ENCODE results near the gene REPIN1. TPM values are rescaled to one million over a fixed set of nuclear protein-coding genes. Genes with fewer than 3 reads are reported as not detected.
A peak's percentile ranks its signal among the peaks of the same experiment; 100 is the strongest.

The REPIN1 gene
- total and polyA plus RNA-seq, 2 donors from 2014 or later: 53.7 to 95.8 TPM

DNA sequence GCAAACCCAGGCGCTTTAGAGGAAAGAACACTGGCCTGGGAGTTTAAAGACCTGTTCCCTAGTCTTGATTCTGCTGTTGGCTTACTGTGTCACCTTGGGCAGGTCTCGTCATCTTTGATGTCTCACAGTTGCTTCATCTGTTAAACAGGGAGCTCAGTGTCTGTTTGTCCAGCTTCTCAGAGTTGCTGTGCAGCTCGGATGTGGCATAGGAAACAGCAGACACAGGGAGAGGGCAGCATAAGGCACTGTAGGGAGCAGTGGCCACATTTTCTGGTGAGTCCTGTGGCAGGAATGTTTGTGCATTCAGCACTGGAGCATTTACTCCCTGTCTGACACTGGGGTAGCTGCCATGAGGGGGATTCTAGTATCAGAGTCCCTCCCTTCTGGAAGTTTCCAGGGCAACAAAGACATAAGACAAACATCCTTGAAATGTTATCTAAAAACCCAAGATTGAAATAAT is 2.0 kb downstream of the REPIN1 start:
- FAIRE-seq (no peak), DNase-seq (no peak)
- intact Hi-C loops (cut with DNase I): no loop called here
- H3K9ac ChIP-seq (ENCODE audit: low read length in 3 of 3): peak overlapping the region in 1 of 3 donors; percentile 89
- H3K4me3 ChIP-seq (ENCODE audit: low read length in 3 of 3): peak overlapping the region in 1 of 3 donors; percentile 90
- H3K27me3 ChIP-seq (ENCODE audit: control insufficient read depth, insufficient read depth, low read length): no peaks in the 10 kb centered on the region
- H3K27ac ChIP-seq (ENCODE audit: low read depth in 2 of 2, low read length in 2 of 2): no peak overlapping the region
- H3K4me1 ChIP-seq (ENCODE audit: control insufficient read depth in 2 of 3, insufficient read depth in 2 of 3, low read depth in 1 of 3, low read length in 3 of 3): peaks cover 5 to 29% (median 13%) of the 10 kb centered on the region in 3 donors
- no peaks in the 10 kb centered on the region for H3K9me3 ChIP-seq (ENCODE audit: control insufficient read depth in 2 of 3, insufficient read depth in 1 of 3, low read length in 3 of 3)
- TF ChIP-seq, protein P1, sequence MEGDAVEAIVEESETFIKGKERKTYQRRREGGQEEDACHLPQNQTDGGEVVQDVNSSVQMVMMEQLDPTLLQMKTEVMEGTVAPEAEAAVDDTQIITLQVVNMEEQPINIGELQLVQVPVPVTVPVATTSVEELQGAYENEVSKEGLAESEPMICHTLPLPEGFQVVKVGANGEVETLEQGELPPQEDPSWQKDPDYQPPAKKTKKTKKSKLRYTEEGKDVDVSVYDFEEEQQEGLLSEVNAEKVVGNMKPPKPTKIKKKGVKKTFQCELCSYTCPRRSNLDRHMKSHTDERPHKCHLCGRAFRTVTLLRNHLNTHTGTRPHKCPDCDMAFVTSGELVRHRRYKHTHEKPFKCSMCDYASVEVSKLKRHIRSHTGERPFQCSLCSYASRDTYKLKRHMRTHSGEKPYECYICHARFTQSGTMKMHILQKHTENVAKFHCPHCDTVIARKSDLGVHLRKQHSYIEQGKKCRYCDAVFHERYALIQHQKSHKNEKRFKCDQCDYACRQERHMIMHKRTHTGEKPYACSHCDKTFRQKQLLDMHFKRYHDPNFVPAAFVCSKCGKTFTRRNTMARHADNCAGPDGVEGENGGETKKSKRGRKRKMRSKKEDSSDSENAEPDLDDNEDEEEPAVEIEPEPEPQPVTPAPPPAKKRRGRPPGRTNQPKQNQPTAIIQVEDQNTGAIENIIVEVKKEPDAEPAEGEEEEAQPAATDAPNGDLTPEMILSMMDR (IDR thresholded peaks at IDR 0.05; ENCODE audit: borderline replicate concordance, extremely low read depth, insufficient read depth): no peak
- H3K36me3 ChIP-seq (ENCODE audit: control insufficient read depth in 2 of 3, insufficient read depth in 3 of 3, low read length in 3 of 3): peaks cover 5 to 12% (median 12%) of the 10 kb centered on the region in 3 donors

DNA sequence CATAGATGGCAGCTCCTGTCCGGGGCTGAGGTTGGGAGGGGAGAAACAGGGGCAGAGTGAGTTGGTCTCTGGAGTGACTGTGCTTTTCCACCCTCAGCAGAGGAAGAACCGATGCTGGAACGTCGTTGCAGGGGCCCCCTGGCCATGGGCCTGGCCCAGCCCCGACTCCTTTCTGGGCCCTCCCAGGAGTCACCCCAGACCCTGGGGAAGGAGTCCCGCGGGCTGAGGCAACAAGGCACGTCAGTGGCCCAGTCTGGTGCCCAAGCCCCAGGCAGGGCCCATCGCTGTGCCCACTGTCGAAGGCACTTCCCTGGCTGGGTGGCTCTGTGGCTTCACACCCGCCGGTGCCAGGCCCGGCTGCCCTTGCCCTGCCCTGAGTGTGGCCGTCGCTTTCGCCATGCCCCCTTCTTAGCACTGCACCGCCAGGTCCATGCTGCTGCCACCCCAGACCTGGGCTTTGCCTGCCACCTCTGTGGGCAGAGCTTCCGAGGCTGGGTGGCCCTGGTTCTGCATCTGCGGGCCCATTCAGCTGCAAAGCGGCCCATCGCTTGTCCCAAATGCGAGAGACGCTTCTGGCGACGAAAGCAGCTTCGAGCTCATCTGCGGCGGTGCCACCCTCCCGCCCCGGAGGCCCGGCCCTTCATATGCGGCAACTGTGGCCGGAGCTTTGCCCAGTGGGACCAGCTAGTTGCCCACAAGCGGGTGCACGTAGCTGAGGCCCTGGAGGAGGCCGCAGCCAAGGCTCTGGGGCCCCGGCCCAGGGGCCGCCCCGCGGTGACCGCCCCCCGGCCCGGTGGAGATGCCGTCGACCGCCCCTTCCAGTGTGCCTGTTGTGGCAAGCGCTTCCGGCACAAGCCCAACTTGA is 2.7 kb downstream of the REPIN1 start:
- no peak for FAIRE-seq
- no peak for DNase-seq

DNA sequence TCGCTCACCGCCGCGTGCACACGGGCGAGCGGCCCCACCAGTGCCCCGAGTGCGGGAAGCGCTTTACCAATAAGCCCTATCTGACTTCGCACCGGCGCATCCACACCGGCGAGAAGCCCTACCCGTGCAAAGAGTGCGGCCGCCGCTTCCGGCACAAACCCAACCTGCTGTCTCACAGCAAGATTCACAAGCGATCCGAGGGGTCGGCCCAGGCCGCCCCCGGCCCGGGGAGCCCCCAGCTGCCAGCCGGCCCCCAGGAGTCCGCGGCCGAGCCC is 3.3 kb downstream of the REPIN1 start:
- FAIRE-seq: no peak
- TF ChIP-seq, protein P1 (IDR thresholded peaks at IDR 0.05; ENCODE audit: borderline replicate concordance, extremely low read depth, insufficient read depth): no peak
- H3K9ac ChIP-seq (ENCODE audit: low read length in 3 of 3): no peak overlapping the region
- H3K4me3 ChIP-seq (ENCODE audit: low read length in 3 of 3): no peak overlapping the region
- H3K36me3 ChIP-seq (ENCODE audit: control insufficient read depth in 2 of 3, insufficient read depth in 3 of 3, low read length in 3 of 3): peaks cover 5 to 12% (median 12%) of the 10 kb centered on the region in 3 donors
- peaks cover 5 to 31% (median 13%) of the 10 kb centered on the region in 3 donors for H3K4me1 ChIP-seq (ENCODE audit: control insufficient read depth in 2 of 3, insufficient read depth in 2 of 3, low read depth in 1 of 3, low read length in 3 of 3)
- H3K27me3 ChIP-seq (ENCODE audit: control insufficient read depth, insufficient read depth, low read length): no peaks in the 10 kb centered on the region
- intact Hi-C loops (cut with DNase I): no loop called here
- peak in 1 of 5 donors; percentile 45 for DNase-seq
- H3K27ac ChIP-seq (ENCODE audit: low read depth in 2 of 2, low read length in 2 of 2): no peak overlapping the region
- H3K9me3 ChIP-seq (ENCODE audit: control insufficient read depth in 2 of 3, insufficient read depth in 1 of 3, low read length in 3 of 3): no peaks in the 10 kb centered on the region

More for the DNA sequence above, 2.7 kb downstream of the REPIN1 start:
- Histone ChIP-seq H3K4me3 (ENCODE audit: low read length in 3 of 3) (no peak overlapping the region), H3K27ac (ENCODE audit: low read depth in 2 of 2, low read length in 2 of 2) (no peak overlapping the region), H3K27me3 (ENCODE audit: control insufficient read depth, insufficient read depth, low read length) (no peaks in the 10 kb centered on the region), H3K36me3 (ENCODE audit: control insufficient read depth in 2 of 3, insufficient read depth in 3 of 3, low read length in 3 of 3) (peaks cover 5 to 12% (median 12%) of the 10 kb centered on the region in 3 donors), H3K4me1 (ENCODE audit: control insufficient read depth in 2 of 3, insufficient read depth in 2 of 3, low read depth in 1 of 3, low read length in 3 of 3) (peaks cover 5 to 31% (median 13%) of the 10 kb centered on the region in 3 donors), H3K9ac (ENCODE audit: low read length in 3 of 3) (no peak overlapping the region), H3K9me3 (ENCODE audit: control insufficient read depth in 2 of 3, insufficient read depth in 1 of 3, low read length in 3 of 3) (no peaks in the 10 kb centered on the region)
- intact Hi-C loops (cut with DNase I): no loop called here
- TF ChIP-seq, protein P1 (IDR thresholded peaks at IDR 0.05; ENCODE audit: borderline replicate concordance, extremely low read depth, insufficient read depth): no peak
